ENCODE results near the gene KSR2. TPM values are rescaled to one million over a fixed set of nuclear protein-coding genes. Genes with fewer than 3 reads are reported as not detected.

Gene KSR2
- total RNA-seq, 2 donors from 2014 or later = 0.17 to 0.21 TPM

DNA sequence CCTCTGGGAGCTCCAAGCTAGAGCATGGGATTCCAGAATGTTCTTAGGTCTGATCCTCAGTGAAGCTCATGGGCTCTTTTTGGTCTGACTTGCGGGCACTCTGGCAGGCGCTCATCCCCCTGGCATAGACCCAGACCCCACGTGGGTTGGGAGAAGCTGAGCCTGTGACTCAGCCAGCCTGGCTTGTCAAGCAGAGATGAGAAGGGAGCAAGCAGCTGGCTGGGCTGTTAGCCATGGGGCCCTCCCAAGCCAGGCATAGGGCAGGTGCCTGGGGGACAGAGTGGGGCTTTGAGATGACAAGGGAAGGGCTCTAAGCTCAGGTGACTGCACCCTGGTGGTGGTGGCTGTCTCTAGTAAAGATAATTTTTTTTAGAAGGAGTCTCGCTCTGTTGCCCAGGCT, 527.0 kb downstream of the KSR2 start:
- Mint-ChIP-seq H3K27me3 (ENCODE audit: low read depth) (no peaks in the 10 kb centered on the region), H3K4me1 (ENCODE audit: low read depth) (no peaks in the 10 kb centered on the region), H3K9me3 (no peaks in the 10 kb centered on the region), H3K27ac (no peak overlapping the region), H3K4me3 (no peak overlapping the region), H3K36me3 (ENCODE audit: insufficient read depth in 2 of 2) (no peaks in the 10 kb centered on the region)
- ATAC-seq (replicated peaks in 1 of 2) (no peak), DNase-seq (no peak)

GRCh38 chr12:117440384-117440783, 528.4 kb downstream of the KSR2 start:
- H3K27ac Mint-ChIP-seq = no peak overlapping the region
- H3K36me3 Mint-ChIP-seq (ENCODE audit: insufficient read depth in 2 of 2) = no peaks in the 10 kb centered on the region
- no peaks in the 10 kb centered on the region for H3K9me3 Mint-ChIP-seq
- ATAC-seq (replicated peaks in 1 of 2) (no peak), DNase-seq (no peak)
- H3K27me3 Mint-ChIP-seq (ENCODE audit: low read depth) = no peaks in the 10 kb centered on the region
- H3K4me1 Mint-ChIP-seq (ENCODE audit: low read depth) = no peaks in the 10 kb centered on the region
- H3K4me3 Mint-ChIP-seq = no peak overlapping the region

DNA sequence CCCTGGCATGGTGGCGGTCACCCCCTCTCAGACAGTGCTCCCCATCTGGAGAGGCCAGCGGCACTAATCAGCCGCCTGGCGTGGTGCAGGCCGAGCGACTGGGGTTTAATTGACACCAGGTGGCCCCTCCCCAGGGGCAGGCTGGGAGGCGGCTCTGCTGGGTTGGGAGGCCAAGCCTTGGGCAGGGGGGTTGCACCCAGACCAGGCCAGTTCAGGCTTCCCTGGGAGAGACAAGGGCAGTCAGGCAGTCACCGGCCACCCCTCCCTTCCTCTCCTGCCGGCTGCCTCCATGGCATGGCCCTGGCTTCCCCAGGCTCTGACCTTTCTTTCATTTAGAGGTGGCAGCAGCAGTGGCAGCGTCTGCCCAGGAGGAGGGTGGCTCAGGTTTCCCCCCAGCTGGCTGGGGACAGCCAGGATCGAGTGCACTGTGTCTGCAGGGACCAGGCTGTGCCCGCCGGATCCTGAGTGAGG, 529.2 kb downstream of the KSR2 start:
- Mint-ChIP-seq H3K9me3 (no peaks in the 10 kb centered on the region), H3K36me3 (ENCODE audit: insufficient read depth in 2 of 2) (no peaks in the 10 kb centered on the region), H3K4me1 (ENCODE audit: low read depth) (no peaks in the 10 kb centered on the region), H3K27me3 (ENCODE audit: low read depth) (no peaks in the 10 kb centered on the region), H3K4me3 (no peak overlapping the region), H3K27ac (no peak overlapping the region)
- DNase-seq = no peak
- no peak for ATAC-seq (replicated peaks in 1 of 2)

GRCh38 chr12:117438809-117439208, 530.0 kb downstream of the KSR2 start:
- DNase-seq (no peak), ATAC-seq (replicated peaks in 1 of 2) (no peak)
- no peak overlapping the region for H3K4me3 Mint-ChIP-seq
- no peaks in the 10 kb centered on the region for H3K27me3 Mint-ChIP-seq (ENCODE audit: low read depth)
- H3K9me3 Mint-ChIP-seq = no peaks in the 10 kb centered on the region
- no peaks in the 10 kb centered on the region for H3K36me3 Mint-ChIP-seq (ENCODE audit: insufficient read depth in 2 of 2)
- H3K27ac Mint-ChIP-seq = no peak overlapping the region
- H3K4me1 Mint-ChIP-seq (ENCODE audit: low read depth) = no peaks in the 10 kb centered on the region

DNA sequence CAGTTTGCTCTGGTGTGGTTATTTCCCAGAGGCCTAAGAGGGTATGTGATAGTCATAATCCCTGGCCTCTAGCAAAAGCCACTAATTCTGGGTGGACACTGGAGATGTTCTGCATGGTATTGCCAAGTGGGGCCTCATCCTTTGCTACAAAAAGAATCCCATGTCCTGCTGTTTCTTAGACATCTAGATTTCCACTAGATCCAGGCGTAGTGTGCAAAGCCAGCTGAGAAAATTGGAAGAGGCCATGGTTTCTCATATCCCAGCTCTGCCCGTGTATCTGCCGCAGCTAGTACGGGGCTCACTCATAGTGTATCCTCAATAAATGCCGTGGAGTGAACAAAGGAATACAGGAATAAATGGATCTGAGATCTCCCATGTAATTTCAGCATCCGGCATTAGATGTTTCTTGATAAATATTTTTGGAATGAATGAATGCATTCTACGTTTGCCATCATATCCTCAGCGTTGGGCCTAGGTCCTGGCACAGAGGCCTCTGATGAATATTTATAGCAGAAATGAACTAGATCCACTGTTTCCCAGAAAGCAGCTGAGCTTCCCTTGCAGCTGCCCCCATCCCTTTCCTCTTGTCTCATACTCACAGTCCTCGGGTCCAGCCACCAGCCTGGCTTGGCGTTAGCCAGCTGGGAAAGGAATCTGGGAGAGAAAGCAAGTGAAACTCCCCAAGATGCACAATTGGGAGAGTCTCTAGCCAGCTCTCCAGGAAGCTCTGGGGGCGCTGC, 531.1 kb downstream of the KSR2 start:
- H3K9me3 Mint-ChIP-seq = no peaks in the 10 kb centered on the region

GRCh38 chr12:117433878-117434277, 534.9 kb downstream of the KSR2 start:
- Mint-ChIP-seq H3K27ac (no peak overlapping the region), H3K27me3 (ENCODE audit: low read depth) (no peaks in the 10 kb centered on the region), H3K4me3 (no peak overlapping the region), H3K9me3 (no peaks in the 10 kb centered on the region), H3K4me1 (ENCODE audit: low read depth) (no peaks in the 10 kb centered on the region), H3K36me3 (ENCODE audit: insufficient read depth in 2 of 2) (no peaks in the 10 kb centered on the region)
- ATAC-seq (replicated peaks in 1 of 2) = no peak
- DNase-seq = no peak

More for the DNA sequence above, 531.1 kb downstream of the KSR2 start:
- H3K36me3 Mint-ChIP-seq (ENCODE audit: insufficient read depth in 2 of 2) = no peaks in the 10 kb centered on the region
- no peaks in the 10 kb centered on the region for H3K4me1 Mint-ChIP-seq (ENCODE audit: low read depth)
- DNase-seq (no peak), ATAC-seq (replicated peaks in 1 of 2) (no peak)
- H3K27me3 Mint-ChIP-seq (ENCODE audit: low read depth) = no peaks in the 10 kb centered on the region
- no peak overlapping the region for H3K27ac Mint-ChIP-seq
- no peak overlapping the region for H3K4me3 Mint-ChIP-seq

DNA sequence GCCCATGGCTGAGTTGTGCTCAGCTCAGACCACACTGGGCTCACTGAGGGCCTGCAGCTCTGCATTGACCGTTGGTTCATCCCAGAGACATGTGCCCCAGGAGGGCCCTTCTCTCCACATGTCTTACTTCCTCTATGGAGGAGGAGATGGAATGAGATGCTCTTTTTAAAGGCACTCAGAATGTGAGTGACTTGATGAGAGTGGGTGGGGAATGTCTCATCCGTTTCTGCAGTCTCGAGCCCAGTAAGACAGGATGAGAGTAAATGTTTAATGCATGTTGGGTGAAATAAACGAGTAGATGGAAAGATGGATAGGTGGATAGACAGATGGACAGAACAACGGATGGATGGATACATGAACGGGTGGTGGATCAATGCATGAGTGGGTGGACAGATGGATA, 538.5 kb downstream of the KSR2 start:
- ATAC-seq (replicated peaks in 1 of 2) (no peak), DNase-seq (no peak)
- Mint-ChIP-seq H3K27me3 (ENCODE audit: low read depth) (no peaks in the 10 kb centered on the region), H3K27ac (no peak overlapping the region), H3K4me1 (ENCODE audit: low read depth) (no peaks in the 10 kb centered on the region), H3K9me3 (peaks cover 2 to 3% of the 10 kb centered on the region in 2 donors), H3K4me3 (no peak overlapping the region), H3K36me3 (ENCODE audit: insufficient read depth in 2 of 2) (no peaks in the 10 kb centered on the region)

DNA sequence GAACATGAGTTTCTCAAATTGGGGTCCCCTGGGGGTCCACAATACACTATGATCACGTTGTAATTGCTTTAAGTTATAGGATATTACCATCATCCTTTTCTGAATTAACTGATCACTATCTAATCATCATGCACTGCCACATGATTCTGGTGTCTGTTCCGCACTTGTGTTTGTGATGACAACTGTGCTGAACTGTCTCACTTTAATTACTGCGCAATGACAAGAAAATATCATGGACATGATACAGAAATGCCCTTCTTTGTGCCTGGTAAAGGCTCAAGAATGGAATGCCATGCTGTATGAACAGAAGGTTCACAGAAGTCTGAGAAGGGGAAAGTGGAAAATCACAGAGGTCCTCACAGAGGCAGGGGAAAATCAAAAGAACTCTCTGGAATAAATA, 541.6 kb downstream of the KSR2 start:
- Mint-ChIP-seq H3K9me3 (peaks cover 3 to 6% of the 10 kb centered on the region in 2 donors), H3K27ac (no peak overlapping the region), H3K4me1 (ENCODE audit: low read depth) (no peaks in the 10 kb centered on the region), H3K4me3 (no peak overlapping the region), H3K36me3 (ENCODE audit: insufficient read depth in 2 of 2) (no peaks in the 10 kb centered on the region), H3K27me3 (ENCODE audit: low read depth) (no peaks in the 10 kb centered on the region)
- DNase-seq (no peak), ATAC-seq (replicated peaks in 1 of 2) (no peak)

DNA sequence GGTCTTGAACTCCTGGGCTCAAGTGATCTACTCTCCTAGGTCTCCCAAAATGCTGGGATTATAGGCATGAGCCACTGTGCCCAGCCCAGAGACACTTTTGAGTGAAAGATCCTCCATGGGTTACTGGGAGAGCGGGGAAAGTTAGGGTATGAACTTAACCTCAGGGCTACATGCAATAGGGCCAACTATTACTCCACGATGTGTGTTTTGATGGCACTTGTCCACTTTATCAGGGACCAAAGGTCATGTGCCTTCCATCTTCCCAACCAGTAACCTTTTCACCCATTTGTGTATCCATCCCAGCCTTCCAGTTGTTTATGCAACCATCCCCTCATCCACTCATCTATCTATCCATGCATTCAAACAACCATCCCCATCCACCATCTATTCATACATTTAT, 546.8 kb downstream of the KSR2 start:
- H3K4me3 Mint-ChIP-seq = no peak overlapping the region
- H3K27me3 Mint-ChIP-seq (ENCODE audit: low read depth) = no peaks in the 10 kb centered on the region
- peaks cover 3 to 11% of the 10 kb centered on the region in 2 donors for H3K9me3 Mint-ChIP-seq
- H3K4me1 Mint-ChIP-seq (ENCODE audit: low read depth) = no peaks in the 10 kb centered on the region
- no peaks in the 10 kb centered on the region for H3K36me3 Mint-ChIP-seq (ENCODE audit: insufficient read depth in 2 of 2)
- ATAC-seq (replicated peaks in 1 of 2) (no peak), DNase-seq (no peak)
- H3K27ac Mint-ChIP-seq = no peak overlapping the region

- H3K27ac Mint-ChIP-seq = no peak overlapping the region
- no peaks in the 10 kb centered on the region for H3K36me3 Mint-ChIP-seq (ENCODE audit: insufficient read depth in 2 of 2)
- no peak for DNase-seq
- no peak for ATAC-seq (replicated peaks in 1 of 2)
- H3K9me3 Mint-ChIP-seq = peaks cover 3 to 11% of the 10 kb centered on the region in 2 donors
- no peak overlapping the region for H3K4me3 Mint-ChIP-seq
- H3K27me3 Mint-ChIP-seq (ENCODE audit: low read depth) = no peaks in the 10 kb centered on the region
- no peaks in the 10 kb centered on the region for H3K4me1 Mint-ChIP-seq (ENCODE audit: low read depth)
Measured at GRCh38 chr12:117421068-117421752, 547.6 kb downstream of the KSR2 start.

DNA sequence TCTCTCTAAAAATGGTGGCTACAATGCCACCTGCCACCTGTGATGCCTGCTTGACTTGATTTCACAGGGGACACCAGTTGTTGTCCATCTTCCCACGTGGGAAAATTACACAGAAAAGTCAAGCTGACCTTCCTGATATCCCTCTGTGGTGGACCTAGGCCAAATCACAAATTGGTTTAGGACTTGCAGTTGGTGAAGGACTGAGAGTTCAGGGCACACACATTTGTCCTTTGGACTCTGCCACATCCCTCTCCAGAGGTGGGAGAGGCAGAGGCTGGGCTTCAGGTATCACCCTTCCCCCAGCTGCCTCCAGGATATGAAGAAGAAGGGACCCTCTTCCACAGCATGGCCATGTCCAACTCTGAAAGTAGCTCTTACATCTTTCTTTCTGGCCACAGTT, 551.8 kb downstream of the KSR2 start:
- Mint-ChIP-seq H3K27me3 (ENCODE audit: low read depth) (no peaks in the 10 kb centered on the region), H3K27ac (no peak overlapping the region), H3K4me3 (no peak overlapping the region), H3K9me3 (peaks cover 2 to 9% of the 10 kb centered on the region in 2 donors), H3K4me1 (ENCODE audit: low read depth) (no peaks in the 10 kb centered on the region), H3K36me3 (ENCODE audit: insufficient read depth in 2 of 2) (no peaks in the 10 kb centered on the region)
- ATAC-seq (replicated peaks in 1 of 2) = no peak
- DNase-seq = no peak

DNA sequence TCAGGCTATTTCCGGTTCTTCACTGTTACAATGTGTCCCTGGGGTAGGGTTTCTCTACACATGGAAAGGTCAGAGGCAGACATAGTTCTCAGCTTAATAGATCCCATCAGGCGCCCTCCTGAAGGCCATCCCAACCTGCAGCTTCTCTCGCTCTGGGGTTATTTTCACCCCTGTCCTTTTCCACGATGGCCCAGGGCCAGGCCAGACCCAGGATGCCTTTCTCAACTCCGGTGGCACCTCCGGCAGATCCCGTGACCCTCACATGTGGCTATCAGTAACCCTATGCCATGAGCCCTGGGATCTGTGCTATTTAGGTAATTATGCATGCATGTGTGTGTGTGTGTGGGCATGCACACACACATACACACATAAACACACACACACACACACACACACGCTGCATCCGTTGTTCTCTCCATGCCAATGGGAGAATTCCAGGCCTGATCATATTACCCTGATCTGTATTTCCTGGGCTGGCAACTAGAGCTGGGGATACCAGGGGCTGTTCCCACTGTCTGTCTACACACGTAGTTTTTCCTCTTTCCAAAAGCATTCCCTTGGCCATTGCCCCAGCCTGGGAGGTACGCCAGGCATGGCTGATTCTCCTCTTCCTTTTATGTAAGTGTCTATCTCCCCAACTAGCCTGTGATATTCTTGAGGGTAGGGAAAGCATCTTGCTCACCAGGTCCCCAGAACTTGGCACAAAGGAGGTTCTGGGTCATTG, 556.2 kb downstream of the KSR2 start:
- H3K36me3 Mint-ChIP-seq (ENCODE audit: insufficient read depth in 2 of 2) = no peaks in the 10 kb centered on the region
- no peaks in the 10 kb centered on the region for H3K4me1 Mint-ChIP-seq (ENCODE audit: low read depth)
- DNase-seq (no peak), ATAC-seq (replicated peaks in 1 of 2) (no peak)
- H3K4me3 Mint-ChIP-seq = no peak overlapping the region
- H3K27ac Mint-ChIP-seq = no peak overlapping the region
- H3K9me3 Mint-ChIP-seq = peaks cover 2 to 3% of the 10 kb centered on the region in 2 donors
- peaks cover 2% of the 10 kb centered on the region for H3K27me3 Mint-ChIP-seq (ENCODE audit: low read depth)

- ATAC-seq (replicated peaks in 1 of 2) = no peak
- Mint-ChIP-seq H3K4me3 (no peak overlapping the region), H3K9me3 (peaks cover 2 to 3% of the 10 kb centered on the region in 2 donors), H3K27me3 (ENCODE audit: low read depth) (peaks cover 5% of the 10 kb centered on the region), H3K36me3 (ENCODE audit: insufficient read depth in 2 of 2) (no peaks in the 10 kb centered on the region), H3K4me1 (ENCODE audit: low read depth) (no peaks in the 10 kb centered on the region), H3K27ac (no peak overlapping the region)
- no peak for DNase-seq
Measured at GRCh38 chr12:117409286-117409685, 559.5 kb downstream of the KSR2 start.
